Stimulated activated CD4-positive, alpha-beta T cell treated with anti-CD3 and anti-CD28 coated beads, Interleukin-15, amount 100 ng/mL, for 24 hours (primary cell): ENCODE results near the gene NPPB.

ENCODE experiments used
- DNase-seq: peaks from one replicate; pipeline ENCODE4 v3.0.0-alpha.2; 2020

NPPB gene

DNA sequence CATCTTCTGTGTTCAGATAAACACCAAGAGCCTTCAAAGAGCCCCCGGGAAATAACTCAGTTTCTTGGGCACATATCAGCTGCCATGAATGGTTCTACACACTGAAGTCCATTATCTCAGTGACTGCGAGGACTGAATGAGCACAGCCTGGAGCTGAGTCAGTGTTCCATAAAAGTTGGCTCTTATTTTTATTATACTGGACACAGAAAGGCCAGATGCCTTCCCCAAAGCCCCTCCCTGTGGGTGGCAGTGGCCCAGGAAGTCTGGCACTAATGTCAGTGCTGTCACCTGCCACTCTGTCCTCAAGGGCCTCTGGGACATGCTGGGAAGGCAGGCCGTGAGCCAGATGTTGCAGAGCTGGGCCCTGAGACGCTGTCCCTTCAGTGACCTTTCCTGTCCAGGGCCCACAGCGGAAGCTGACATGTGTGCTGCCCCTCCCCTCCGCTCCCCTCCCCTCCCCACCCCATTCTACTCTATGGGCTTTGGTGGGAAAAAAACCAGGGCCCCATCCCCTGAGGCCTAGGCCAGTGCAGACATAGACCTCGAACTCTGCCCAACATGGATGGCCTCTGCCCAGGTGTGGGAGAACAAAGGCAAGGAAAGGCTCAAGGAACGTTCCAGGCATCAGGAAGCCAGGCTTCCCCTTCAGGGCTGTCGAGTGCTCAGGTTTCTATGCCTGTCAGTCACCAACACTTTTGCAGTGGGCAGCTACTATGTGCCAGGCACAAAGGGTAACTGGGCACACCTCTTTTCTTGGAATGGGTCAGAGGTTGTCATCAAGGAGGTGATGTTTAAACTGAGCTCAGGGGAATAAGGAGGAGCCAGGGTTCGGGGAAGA is 22.4 kb upstream of the NPPB start:
- no peak for DNase-seq

DNA sequence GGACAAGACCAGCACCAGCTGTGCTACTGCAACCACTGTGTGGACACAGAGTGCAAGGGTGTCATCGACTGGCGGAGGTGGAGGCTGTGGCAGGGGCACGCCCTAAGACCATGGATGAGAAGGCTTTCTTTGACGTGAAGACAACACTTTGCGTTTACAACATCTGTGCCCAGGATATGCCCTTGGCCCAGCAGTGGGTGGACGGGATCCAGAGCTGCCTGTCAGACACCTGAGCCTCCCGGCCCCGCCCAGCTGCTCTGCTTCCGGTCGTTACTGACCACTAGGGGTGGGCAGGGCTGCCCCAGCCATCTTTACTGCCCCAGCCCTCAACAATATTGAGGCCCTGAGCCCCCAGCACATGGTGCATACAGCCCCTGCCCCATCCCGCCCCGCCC is 21.4 kb upstream of the NPPB start:
- no peak for DNase-seq

DNA sequence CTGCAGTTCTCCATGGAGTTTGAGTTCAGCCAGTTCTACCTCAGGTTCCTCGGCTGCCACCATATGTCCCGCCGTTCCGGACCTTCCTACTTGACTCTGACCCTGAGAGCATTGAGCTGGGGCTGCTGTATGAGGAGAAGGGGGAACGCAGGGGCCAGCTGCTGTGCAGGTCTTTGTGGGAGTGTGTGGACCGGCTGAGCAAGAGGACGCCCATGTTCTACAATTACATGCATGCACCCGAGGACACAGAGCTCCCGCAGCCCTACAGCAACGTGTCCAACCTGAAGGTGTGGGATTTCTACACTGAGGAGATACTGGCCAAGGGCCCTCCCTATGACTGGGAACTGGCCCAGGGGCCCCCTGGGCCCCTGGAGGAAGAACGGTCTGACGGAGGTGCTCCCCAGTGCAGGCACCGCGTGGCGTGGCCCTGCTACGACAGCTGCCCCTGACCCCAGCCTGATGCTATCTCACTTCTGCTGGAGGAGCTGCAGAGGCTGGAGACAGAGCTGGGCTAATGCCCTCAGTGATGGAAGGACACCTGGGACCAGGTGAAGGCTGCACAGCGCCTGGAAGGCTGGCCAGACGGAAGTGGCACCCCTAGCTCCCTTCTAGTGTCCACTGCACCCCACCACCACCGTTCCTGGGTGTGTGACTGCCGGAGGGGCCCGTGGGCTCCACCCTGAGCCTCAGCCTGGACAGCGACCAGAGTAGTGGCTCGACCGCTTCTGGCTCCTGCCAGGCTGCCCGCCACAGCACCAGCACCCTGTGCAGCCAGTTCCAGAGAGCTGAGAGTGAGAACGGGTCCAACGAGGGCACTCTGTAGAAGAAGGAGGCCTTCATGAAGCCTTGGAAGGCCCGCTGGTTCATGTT is 20.8 kb upstream of the NPPB start:
- DNase-seq: no peak

DNA sequence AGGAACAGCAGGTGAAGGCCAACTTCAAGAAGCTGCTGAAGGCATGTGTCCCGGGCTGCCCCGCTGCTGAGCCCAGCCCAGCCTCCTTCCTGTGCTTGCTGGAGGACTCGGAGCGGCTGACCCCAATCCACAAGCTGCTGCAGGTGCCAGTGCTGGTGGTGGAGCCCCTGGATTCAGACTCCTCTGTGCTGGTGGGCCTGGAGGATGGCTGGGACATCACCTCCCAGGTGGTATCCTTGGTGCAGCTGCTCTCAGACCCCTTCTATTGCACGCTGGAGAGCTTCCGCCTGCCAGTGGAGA is 20.1 kb upstream of the NPPB start:
- no peak for DNase-seq

DNA sequence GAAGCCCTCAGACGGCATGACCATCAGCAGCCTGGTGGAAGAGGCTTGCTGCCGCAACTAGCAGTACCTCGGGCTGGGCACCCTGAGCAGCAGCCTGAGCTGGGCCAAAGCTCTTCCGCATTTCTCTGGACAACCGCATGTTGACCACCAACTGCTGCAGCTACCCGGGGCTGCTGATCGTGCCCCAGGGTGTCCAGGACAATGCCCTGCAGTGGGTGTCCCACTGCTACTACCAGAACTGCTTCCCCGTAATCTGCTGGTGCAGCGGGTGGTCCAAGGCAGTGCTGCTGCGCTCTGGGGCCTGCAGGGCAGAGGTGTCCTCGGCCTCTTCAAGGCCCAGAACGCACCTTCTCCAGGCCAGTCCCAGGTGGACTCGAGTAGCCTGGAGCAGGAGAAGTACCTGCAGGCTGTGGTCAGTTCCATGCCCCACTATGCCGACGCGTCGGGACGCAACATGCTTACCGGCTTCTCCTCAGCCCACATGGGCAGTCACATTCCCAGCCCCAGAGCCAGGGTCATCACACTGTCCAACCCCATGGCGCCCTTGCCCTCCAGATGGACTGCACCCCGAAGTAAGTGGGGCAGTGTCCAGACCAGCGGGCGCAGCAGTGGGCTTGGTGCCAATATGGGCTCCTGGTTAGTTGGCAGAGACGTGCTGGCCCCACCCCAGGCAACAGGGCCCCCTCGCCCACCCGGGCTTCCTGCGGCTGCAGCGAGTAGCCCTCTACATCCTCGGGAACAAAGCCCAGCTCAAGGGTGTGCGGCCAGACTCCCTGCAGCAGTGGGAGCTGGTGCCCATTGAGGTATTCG is 19.5 kb upstream of the NPPB start:
- DNase-seq: no peak

DNA sequence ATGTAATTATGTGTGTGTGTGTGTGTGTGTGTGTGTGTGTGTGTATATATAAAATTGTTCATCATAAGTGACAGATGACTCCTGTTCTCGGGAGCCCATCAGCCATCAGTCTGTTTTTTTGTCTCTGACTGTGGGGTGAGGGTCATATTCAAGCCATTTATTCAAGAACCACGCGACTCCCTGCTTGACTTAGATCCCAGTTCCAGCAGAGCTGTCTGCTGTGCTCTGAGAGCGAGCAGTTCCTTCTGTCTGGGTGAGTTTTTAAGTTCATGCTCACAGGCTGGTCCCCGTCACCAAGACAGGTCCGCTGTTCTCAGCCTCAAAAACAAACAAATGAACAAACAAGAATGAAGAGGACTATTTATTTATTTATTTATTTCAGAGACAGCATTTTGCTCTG is 18.3 kb upstream of the NPPB start:
- no peak for DNase-seq

DNA sequence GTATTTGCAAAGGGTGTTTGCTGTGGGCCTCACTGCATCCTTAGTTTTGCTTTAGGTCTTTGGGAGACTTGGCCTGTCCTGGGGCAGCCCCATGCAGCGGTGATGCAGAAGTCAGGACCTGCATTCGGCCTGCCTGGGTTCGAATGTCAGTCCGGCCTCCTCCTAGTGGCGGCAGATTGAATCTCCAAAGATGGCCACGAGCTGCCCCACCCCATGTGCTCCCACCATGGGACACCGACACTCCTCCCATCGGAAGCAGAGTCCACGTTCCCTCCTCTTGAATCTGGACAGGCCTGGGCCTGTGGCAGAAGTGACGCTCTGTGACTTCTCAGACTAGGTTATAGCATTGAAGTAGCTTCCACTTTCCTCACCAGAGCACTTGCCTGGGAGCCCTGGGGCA is 16.3 kb upstream of the NPPB start:
- DNase-seq: no peak

DNA sequence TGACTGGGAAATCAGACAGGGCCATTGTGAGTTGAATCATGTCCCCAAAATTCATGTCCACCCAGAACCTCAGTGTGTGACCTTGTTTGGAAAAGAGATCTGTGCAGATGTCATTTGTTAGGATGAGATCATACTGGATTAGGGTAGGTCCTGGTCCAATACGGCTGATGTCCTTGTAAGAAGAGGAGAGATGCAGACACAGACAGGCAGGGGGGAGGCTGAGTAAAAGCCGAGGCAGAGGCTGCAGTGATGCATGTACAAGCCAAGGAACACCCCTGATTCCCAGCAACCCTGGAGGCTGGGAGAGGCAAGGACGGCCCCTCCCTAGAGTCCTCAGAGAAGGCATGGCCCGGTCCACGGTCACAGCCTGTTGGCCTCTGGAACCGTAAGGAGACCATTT is 15.9 kb upstream of the NPPB start:
- DNase-seq: no peak

DNA sequence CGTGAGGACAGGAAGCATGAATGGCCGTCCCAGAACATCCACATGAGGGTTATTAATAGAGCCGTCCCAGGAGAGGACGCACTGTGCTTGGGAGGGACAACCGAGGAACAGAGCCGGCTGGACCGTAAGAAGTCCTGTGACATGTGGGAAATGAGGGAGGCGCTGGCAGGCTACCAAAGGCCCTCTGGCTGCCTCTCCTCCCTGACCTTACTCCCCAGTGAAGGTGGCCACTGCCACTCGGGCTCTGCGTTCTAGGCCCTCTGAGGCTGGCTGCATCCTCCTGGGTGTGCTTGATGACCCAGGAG is 15.5 kb upstream of the NPPB start:
- DNase-seq: no peak

DNA sequence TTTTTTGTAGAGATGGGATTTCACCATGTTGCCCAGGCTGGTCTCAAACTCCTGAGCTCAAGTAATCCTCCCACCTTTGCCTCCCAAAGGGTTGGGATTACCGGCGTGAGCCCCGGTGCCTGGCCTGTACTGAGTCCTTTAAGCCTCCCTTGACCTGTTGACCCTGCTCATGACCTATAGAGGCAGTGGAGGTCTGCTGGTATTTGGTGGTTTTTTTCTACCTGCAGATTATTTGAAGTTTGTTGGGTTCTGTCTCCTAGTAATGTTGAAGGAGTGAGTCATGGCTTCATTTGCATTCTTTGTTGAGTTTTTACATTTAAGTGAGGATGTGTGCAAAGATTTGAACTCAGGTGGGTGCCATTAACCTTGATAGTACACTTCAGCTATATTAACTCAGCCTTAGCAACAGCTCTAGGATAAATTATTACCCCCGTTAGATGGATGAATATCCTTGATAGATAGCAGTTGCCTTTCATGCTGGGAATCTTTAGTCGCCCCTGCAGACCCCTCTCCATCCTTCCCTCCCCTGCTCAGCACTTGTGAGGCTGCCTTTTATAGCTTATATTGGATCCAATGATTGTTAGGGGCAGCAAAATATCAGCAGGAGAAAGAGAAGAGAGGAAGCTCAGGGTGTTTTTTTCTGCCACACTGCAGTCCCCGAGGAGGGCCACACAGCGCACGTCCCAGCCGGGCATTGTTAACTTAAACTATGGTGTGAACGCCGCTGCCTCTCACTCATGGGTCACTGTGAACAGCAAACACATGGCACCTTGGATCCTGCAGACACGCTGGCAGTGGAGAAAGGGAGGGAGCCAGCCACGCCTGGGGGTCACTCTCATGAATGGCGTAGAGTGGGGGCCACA is 14.9 kb upstream of the NPPB start:
- DNase-seq: no peak

DNA sequence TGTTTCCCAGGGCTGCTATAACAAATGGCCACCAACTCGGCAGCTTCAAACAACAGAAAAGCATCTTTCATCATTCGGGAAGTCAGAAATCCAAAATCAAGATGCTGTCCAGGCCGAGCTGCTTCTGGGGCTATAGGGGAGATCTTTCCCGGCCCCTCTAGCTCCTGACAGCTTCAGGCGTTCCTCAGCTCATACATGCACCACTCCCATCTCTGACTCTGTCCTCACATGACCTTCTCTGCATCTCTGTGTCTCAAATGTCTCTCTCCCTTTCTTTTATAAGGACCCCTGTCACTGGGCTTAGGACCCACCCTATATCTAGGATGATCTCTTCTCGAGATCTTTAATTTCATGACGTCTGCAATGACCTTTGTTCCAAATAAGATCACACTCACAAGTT is 13.8 kb upstream of the NPPB start:
- DNase-seq: no peak

DNA sequence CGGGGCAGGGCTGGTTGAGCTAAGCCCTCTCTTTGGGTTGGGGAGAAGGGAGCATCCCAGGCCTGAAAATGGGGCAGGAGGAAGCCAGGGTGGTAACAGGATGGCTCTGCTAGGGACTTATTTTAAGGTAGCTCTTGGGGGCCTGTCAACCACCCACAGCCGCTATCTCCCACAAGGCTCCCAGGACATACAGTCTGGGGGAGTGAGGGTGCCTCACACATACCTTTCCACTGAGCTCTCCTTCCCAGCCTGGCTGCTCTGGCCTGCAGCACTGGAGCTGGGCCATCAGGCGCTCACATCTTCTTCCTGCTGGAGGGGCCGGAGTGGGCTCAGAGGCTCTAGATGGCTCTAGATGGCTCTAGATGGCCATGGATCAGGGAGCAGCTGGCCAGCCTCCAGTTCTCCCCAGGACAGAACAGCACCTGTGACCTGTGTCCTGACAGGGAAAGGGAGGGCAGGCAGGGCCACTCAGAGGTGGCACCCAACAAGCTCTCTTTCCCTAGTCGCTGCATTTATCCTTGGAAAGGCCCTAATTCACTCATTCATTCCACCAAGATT is 11.0 kb upstream of the NPPB start:
- no peak for DNase-seq

DNA sequence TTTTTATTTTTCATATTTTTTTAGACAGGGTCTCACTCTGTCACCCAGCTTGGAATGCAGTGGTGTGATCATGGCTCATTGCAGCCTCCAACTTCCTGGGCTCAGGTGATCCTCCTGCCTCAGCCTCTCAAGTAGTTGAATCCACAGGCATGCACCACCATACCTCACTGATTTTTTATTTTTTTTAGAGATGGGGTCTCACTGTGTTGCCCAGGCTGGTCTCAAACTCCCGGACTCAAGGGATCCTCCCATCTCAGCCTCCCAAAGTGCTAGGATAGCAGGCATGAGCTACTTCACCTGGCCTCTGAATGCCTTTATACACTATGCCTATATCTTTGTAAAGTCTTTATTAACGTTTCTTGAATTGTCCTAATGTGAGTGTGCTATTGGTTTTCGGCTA is 10.4 kb upstream of the NPPB start:
- DNase-seq: no peak

DNA sequence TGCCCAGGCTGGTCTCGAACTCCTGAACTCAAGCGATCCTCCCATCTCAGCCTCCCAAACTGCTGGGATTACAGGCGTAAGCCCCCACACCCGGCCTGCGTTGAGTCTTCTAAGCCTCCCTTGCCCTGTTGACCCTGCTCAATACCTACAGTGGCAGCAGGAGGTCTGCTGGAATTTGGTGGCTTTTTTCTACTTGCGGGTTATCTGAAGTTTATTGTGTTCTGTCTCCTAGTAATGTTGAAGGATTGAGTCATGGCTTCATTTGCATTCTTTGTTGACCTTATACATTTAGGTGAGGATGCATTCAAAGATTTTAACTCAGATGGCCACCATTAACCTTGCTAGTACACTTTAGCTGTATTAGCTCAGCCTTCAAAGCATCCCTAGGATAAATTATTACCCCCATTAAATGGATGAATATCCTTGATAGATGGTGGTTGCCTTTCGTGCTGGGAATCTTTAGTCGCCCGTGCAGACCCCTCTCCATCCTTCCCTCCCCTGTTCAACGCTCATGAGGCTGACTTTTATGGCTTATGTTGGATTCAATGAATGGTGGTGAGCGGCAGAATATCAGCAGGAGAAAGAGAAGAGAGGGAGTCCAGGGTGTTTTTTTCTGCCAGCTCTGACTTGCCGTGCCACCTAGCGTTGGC is 9.7 kb upstream of the NPPB start:
- no peak for DNase-seq

DNA sequence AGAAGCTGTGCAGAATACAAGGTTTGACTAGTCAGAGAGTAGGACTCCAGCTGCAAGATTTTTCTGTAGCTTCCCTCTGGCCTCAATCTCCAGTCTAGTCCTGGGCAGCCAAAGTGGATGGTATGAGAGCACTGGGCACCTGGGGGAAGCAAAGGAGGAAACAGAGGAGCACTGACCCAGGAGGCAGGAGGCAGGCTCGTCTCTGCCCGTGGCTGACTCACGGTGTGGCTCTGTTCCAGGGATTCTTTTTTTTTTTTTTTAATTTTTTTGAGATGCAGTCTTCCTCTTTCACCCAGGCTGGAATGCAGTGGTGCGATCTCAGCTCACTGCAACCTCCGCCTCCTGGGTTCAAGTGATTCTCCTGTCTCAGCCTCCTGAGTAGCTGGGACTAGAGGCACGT is 4.1 kb upstream of the NPPB start:
- no peak for DNase-seq

DNA sequence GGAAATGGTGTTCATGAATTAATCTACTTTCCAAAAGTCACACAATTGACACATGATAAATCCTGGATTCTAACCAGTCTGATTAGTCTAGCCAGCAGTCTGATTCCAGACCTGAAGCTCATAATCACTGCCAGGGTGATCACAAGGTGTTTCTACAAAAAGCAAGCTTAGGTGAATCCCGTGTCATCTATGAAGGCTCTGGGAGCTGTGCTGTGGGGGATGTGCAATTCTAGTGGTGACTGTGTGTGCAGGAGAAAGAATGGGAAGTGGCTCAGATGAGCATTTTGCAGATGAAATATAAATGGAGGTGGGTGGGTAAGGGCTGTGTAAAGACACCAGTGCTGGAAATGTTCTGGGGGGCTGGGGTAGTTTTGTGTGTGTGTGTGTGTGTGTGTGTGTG is 1.8 kb upstream of the NPPB start:
- no peak for DNase-seq

DNA sequence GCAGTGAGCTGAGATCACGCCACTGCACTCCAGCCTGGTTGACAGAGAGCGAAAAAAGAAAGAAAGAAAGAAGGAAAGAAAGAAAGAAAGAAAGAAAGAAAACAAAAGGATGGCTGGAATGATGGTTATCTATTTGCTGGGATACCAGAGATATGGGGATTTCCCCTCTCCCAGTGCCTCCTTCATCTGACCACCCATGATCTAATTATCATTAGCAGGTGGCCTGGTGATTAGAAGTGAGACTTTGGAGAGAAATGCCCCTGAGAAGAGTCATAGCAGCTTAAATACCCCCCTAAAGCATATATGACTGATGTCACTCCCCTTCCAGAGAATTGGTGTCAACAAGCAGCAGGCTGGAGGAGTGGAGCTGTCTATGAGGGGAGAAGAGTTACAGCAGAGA is 1.3 kb upstream of the NPPB start:
- no peak for DNase-seq

DNA sequence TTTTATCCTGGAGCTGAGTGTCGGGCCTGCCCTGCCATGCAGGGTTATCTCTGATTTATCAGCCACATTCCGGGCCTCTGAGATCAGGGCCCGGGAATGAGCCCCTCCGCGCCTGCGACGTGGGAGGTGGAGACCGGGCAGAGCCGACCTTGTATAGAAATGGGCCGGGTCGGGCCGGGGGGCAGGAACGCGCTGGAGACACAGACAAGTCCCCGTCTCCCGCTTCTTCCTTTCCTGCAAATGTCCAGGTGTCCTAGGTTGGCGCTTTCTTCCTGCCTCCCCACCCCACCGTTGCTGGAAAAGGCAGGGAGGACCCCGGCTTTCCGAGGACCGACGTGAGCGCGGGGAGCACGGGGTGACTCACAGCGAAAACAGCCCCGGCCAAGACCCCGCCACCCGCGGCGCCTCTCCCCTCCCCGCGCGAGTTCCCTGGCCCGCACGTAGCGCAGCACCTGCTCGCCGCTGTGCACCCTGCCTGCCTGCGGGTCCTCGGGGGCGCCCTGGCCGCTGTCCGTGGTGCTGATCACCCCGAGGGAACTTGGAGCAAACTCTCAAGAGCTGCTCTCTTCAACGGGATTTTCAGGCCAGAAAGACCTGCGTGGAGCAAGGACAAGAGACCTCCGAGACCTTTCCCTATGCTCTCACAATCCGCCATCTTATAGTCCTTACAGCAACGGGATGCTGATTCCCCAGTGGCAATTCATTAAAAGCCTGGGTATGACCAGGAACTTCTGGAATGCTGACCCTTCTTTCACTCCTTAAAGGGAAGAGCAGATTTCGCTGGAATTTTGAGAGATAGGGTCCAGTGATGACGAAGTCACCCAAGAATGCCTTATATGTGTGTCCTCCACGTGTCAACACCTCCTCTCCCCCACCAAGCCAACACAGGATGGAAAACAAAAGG is 475 bp upstream of the NPPB start:
- DNase-seq: peak; percentile 73

DNA sequence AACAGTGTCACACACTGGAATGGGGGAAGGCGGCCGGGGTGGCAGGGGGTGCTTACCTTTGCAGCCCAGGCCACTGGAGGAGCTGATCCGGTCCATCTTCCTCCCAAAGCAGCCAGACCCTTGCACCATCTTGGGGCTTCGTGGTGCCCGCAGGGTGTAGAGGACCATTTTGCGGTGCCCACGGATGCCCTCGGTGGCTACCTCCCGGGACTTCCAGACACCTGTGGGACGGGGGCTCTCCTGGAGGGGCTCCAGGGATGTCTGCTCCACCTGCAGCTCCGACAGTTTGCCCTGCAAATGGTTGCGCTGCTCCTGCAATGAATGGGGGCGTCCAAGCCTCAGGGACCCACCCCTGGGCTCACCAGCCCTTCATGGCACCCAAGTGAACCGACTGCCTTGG is 587 bp downstream of the NPPB start:
- DNase-seq: no peak

DNA sequence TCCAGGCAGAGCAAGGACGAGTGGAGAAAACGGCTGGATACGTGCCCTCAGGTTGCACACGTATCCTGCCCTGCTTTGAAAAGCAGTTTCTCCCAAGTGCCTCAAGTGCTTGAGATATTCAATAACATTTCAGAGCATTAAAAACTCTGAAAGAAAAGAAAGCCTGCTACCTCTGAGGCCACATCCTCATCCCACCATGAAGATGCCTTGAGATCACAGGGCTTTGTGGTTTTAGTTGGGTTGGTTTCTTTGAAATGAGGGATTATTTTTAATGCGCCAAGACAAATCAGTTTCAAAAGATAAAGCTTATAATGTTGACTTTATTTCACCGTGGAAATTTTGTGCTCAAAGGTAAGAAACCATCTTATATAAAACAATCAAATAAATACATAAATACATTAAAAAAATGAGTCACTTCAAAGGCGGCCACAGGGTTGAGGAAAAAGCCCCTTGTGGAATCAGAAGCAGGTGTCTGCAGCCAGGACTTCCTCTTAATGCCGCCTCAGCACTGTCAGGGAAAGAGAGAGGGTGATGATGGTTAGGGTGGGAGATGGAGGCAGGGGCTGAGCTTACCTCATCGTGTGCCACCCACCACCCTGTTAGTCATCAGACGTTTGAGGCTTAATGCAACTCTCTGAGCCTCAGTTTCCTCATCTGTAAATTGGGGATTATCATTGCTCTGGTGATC is 1.4 kb downstream of the NPPB start:
- no peak for DNase-seq
